Endothelial cell of umbilical vein (primary cell): ENCODE measurements around the gene FOXN1. TPM values are rescaled to one million over a fixed set of nuclear protein-coding genes. Genes with fewer than 3 reads are reported as not detected.

Experiments used
- BruUV-seq: library from RNA; stranded (reverse); fragments of 400-500 nt; replicated peaks from 2 replicates; lab custom pipeline; 2021; lab: Mats Ljungman, UMichigan
- CTCF ChIA-PET: fragments of 300-600, 350-600 bp; sonication (Branson Sonifier 250); formaldehyde crosslinking; loops from one replicate; lab custom pipeline; 2021; ENCODE audit warnings: antibody characterized with exemption, inconsistent platforms; lab: Charles Lee
- POLR2A ChIA-PET: fragments of 300-600, 350-600 bp; sonication (Branson Sonifier 250); formaldehyde crosslinking; loops from one replicate; lab custom pipeline; 2021; ENCODE audit warnings: antibody characterized with exemption, inconsistent platforms; lab: Charles Lee
- DNase-seq: peaks from one replicate; pipeline ENCODE4 v3.0.0-alpha.2; 2011; ENCODE audit warnings: low read depth, low spot score
- FAIRE-seq: peaks from 2 replicates; lab custom pipeline; 2011; peaks lifted over from hg19 to GRCh38; lab: Jason Lieb, UNC
- H2AFZ ChIP-seq: 2 replicates; pipeline ENCODE4 v1.6.0; 2012; ENCODE audit warnings: low read depth, low read length, control low read depth, inconsistent platforms
- H3K27ac ChIP-seq: 2 replicates; pipeline ENCODE4 v1.5.1; 2011; ENCODE audit warnings: low read depth, mild to moderate bottlenecking, control low read depth, low read length, moderate library complexity; ENCODE audit not compliant: insufficient read depth
- H3K27me3 ChIP-seq, 2 experiments: 2 replicates each; pipeline versions ENCODE4 v1.6.0 to v1.6.1; 2011; ENCODE audit warnings: low read length in 2 of 2, mixed read lengths in 1 of 2; ENCODE audit not compliant: control insufficient read depth in 2 of 2, insufficient read depth in 2 of 2
- H3K36me3 ChIP-seq, 2 experiments: 2 replicates in 1 of 2; 3 replicates in 1 of 2; pipeline ENCODE4 v1.5.1; 2011; ENCODE audit warnings: low read length in 2 of 2, mild to moderate bottlenecking in 1 of 2, moderate library complexity in 1 of 2; ENCODE audit not compliant: control insufficient read depth in 2 of 2, insufficient read depth in 2 of 2; ENCODE audit errors: extremely low read depth in 1 of 2
- H3K4me1 ChIP-seq: 3 replicates; pipeline ENCODE4 v1.5.1; 2011; ENCODE audit warnings: mild to moderate bottlenecking, low read length; ENCODE audit not compliant: control insufficient read depth, insufficient read depth; ENCODE audit errors: extremely low read depth
- H3K4me2 ChIP-seq: 2 replicates; pipeline ENCODE4 v1.6.1; 2011; ENCODE audit warnings: low read length, control low read depth, mixed read lengths; ENCODE audit not compliant: insufficient read depth
- H3K4me3 ChIP-seq, 3 experiments: fragments of 200-600 bp in 1 of 3; sonication (generic), shearing (Covaris generic) in 1 of 3; replicated peaks in 1 of 3; 2 replicates each; pipeline ENCODE4 v1.5.1; 2011 to 2016; ENCODE audit warnings: control low read depth in 3 of 3, low read length in 3 of 3, mild to moderate bottlenecking in 2 of 3, inconsistent platforms in 1 of 3, low read depth in 1 of 3, moderate library complexity in 1 of 3; ENCODE audit not compliant: insufficient read depth in 1 of 3
- H3K79me2 ChIP-seq: 2 replicates; pipeline ENCODE4 v1.6.0; 2012; ENCODE audit warnings: low read length, inconsistent platforms; ENCODE audit not compliant: control insufficient read depth, insufficient read depth
- H3K9ac ChIP-seq: replicated peaks from 2 replicates; pipeline ENCODE3; 2011; ENCODE audit warnings: low read length, control low read depth; ENCODE audit not compliant: insufficient read depth; ENCODE audit errors: extremely low read depth
- H3K9me1 ChIP-seq: replicated peaks from 3 replicates; pipeline ENCODE4 v1.6.0; 2011; ENCODE audit warnings: mild to moderate bottlenecking, low read length; ENCODE audit not compliant: control insufficient read depth, insufficient read depth; ENCODE audit errors: extremely low read depth
- H3K9me3 ChIP-seq: replicated peaks from 2 replicates; pipeline ENCODE4 v1.5.1; 2012; ENCODE audit warnings: low read length, inconsistent platforms; ENCODE audit not compliant: control insufficient read depth, insufficient read depth
- H4K20me1 ChIP-seq: replicated peaks from 2 replicates; pipeline ENCODE3; 2011; ENCODE audit warnings: mild to moderate bottlenecking, low read length; ENCODE audit not compliant: control insufficient read depth, insufficient read depth; ENCODE audit errors: extremely low read depth
- CTCF ChIP-seq, 2 donors: IDR thresholded peaks; 1 replicate in 1 of 2; 2 replicates in 1 of 2; pipeline ENCODE4 v1.5.1; 2011; ENCODE audit warnings: low read length in 2 of 2, mild to moderate bottlenecking in 2 of 2, moderate library complexity in 2 of 2, control low read depth in 1 of 2, inconsistent platforms in 1 of 2, low read depth in 1 of 2; ENCODE audit not compliant: insufficient read depth in 1 of 2; ENCODE audit errors: extremely low read depth in 1 of 2
- EZH2 ChIP-seq: IDR thresholded peaks from 2 replicates; pipeline ENCODE4 v1.6.1; 2012; ENCODE audit warnings: borderline replicate concordance, low read depth, mild to moderate bottlenecking, moderate library complexity, low read length, inconsistent platforms; ENCODE audit not compliant: severe bottlenecking
- FOS ChIP-seq: IDR thresholded peaks from 2 replicates; pipeline ENCODE4 v1.6.1; 2011; ENCODE audit warnings: mild to moderate bottlenecking, low read length, moderate library complexity, borderline replicate concordance; ENCODE audit not compliant: insufficient read depth
- GATA2 ChIP-seq: IDR thresholded peaks from 2 replicates; pipeline ENCODE4 v1.7.0; 2011; ENCODE audit warnings: low read depth, mild to moderate bottlenecking, moderate library complexity, mixed read lengths, low read length; ENCODE audit not compliant: insufficient read length, insufficient read depth
- JUN ChIP-seq: IDR thresholded peaks from 2 replicates; pipeline ENCODE4 v1.6.1; 2011; ENCODE audit warnings: borderline replicate concordance, low read depth; ENCODE audit not compliant: insufficient read length, insufficient read depth
- MAX ChIP-seq: IDR thresholded peaks from 2 replicates; pipeline ENCODE4 v1.6.1; 2011; ENCODE audit not compliant: insufficient read depth, insufficient read length
- MYC ChIP-seq: IDR thresholded peaks from one replicate; pipeline ENCODE4 v1.6.1; 2011; ENCODE audit warnings: mild to moderate bottlenecking, low read depth, low read length
- POLR2A ChIP-seq: IDR thresholded peaks from 2 replicates; pipeline ENCODE4 v1.6.1; 2012; ENCODE audit warnings: low read depth, mild to moderate bottlenecking, control low read depth, low read length
- POLR2AphosphoS5 ChIP-seq: IDR thresholded peaks from 2 replicates; pipeline ENCODE4 v1.6.1; 2012; ENCODE audit warnings: low read depth, mild to moderate bottlenecking, control low read depth, low read length, moderate library complexity; ENCODE audit not compliant: insufficient read depth
- dilution Hi-C: fragments of 300-500 bp; cut with MboI; formaldehyde crosslinking; loops from one replicate; pipeline ENCODE4 v1.15.0; 2019; ENCODE audit warnings: low sequenced_read_pairs; ENCODE audit not compliant: extremely low pct_ligation_motif_present
- intact Hi-C: fragments of 100-400 bp; cut with micrococcal nuclease; formaldehyde crosslinking; loops from one replicate; pipeline ENCODE4 v1.10.0; 2022
- polyA plus RNA-seq, 4 experiments: library from polyadenylated mRNA; depleted of rRNA in 3 of 4; stranded (reverse) in 3 of 4; unstranded in 1 of 4; fragments of >200 nt; gene quantifications; 2 replicates each; pipeline versions ENCODE4 v1.2.1 to v1.2.3, GENCODE V29; 2011 to 2012; ENCODE audit warnings: missing spikeins in 1 of 4
- total RNA-seq: library from RNA; stranded (reverse); gene quantifications from 2 replicates; pipeline ENCODE4 v1.2.3, GENCODE V29; 2021

The FOXN1 gene
- total and polyA plus RNA-seq, 2 donors (not counting 3 experiments of a cell fraction or from before 2014, with no cell fraction given) = not detected

GRCh38 chr17:28518578-28518977 is 12.4 kb downstream of the FOXN1 start:
- FAIRE-seq = no peak

GRCh38 chr17:28519236-28519635 is 13.1 kb downstream of the FOXN1 start:
- intact Hi-C loops = no loop called here
- Histone ChIP-seq H3K4me2 (no peak overlapping the region), H4K20me1 (no peaks in the 10 kb centered on the region), H3K79me2 (no peaks in the 10 kb centered on the region), H3K27ac (no peak overlapping the region), H3K9me1 (no peaks in the 10 kb centered on the region), H3K9me3 (no peaks in the 10 kb centered on the region), H3K4me1 (no peaks in the 10 kb centered on the region), H3K36me3 (no peaks in the 10 kb centered on the region), H2AFZ (no peak overlapping the region), H3K27me3 (no peaks in the 10 kb centered on the region), H3K4me3 (no peak overlapping the region), H3K9ac (no peak overlapping the region)
- FAIRE-seq (no peak), DNase-seq (no peak)
- TF ChIP-seq GATA2 = no peak
- no peak for TF ChIP-seq MYC
- no peak for TF ChIP-seq JUN
- TF ChIP-seq POLR2A = no peak
- TF ChIP-seq CTCF (IDR thresholded peaks at IDR 0.05; ENCODE audit: extremely low read depth in 1 of 2, insufficient read depth in 1 of 2, low read depth in 1 of 2, low read length in 2 of 2) = no peak
- TF ChIP-seq MAX = no peak
- TF ChIP-seq POLR2AphosphoS5 = no peak
- no peak for TF ChIP-seq FOS
- TF ChIP-seq EZH2 = no peak
- ChIA-PET POLR2A (no interaction called here), CTCF (interaction anchor here (1.0 kb wide), 1 partner anchor 27 kb away, joined by 3 read pairs; no protein-coding TSS in a partner anchor)
- dilution Hi-C loops = no loop called here
- no TSS peak for BruUV-seq

More at GRCh38 chr17:28518578-28518977, 12.4 kb downstream of the FOXN1 start:
- intact Hi-C loops (no loop called here), dilution Hi-C loops (no loop called here)
- Histone ChIP-seq H3K9me3 (no peaks in the 10 kb centered on the region), H3K4me2 (no peak overlapping the region), H2AFZ (no peak overlapping the region), H3K27me3 (peaks cover 0 to 3% of the 10 kb centered on the region in 2 experiments), H3K79me2 (no peaks in the 10 kb centered on the region), H3K9ac (no peak overlapping the region), H3K36me3 (no peaks in the 10 kb centered on the region), H3K4me3 (no peak overlapping the region), H3K9me1 (no peaks in the 10 kb centered on the region), H3K27ac (no peak overlapping the region), H3K4me1 (no peaks in the 10 kb centered on the region), H4K20me1 (no peaks in the 10 kb centered on the region)
- no TSS peak for BruUV-seq
- TF ChIP-seq POLR2A = no peak
- ChIA-PET CTCF (no interaction called here), POLR2A (no interaction called here)
- DNase-seq = no peak
